Thyroid gland (tissue), 4 donors: ENCODE results near the gene CSMD2.

ENCODE experiments used
- CTCF ChIP-seq, 6 experiments: fragments of 200-600 bp in 3 of 6; fragments of 450-650 bp in 3 of 6; sonication (generic) in 3 of 6; IDR thresholded peaks; one replicate each; pipeline ENCODE4 v1.5.1; 2016 to 2019; ENCODE audit warnings: antibody characterized with exemption in 6 of 6, mild to moderate bottlenecking in 2 of 6, inconsistent platforms in 1 of 6, moderate library complexity in 1 of 6
- POLR2A ChIP-seq, 2 donors: fragments of 450-650 bp; IDR thresholded peaks; one replicate each; pipeline ENCODE4 v1.6.1; 2017; ENCODE audit warnings: antibody characterized with exemption in 2 of 2, mild to moderate bottlenecking in 2 of 2, moderate library complexity in 1 of 2

DNA sequence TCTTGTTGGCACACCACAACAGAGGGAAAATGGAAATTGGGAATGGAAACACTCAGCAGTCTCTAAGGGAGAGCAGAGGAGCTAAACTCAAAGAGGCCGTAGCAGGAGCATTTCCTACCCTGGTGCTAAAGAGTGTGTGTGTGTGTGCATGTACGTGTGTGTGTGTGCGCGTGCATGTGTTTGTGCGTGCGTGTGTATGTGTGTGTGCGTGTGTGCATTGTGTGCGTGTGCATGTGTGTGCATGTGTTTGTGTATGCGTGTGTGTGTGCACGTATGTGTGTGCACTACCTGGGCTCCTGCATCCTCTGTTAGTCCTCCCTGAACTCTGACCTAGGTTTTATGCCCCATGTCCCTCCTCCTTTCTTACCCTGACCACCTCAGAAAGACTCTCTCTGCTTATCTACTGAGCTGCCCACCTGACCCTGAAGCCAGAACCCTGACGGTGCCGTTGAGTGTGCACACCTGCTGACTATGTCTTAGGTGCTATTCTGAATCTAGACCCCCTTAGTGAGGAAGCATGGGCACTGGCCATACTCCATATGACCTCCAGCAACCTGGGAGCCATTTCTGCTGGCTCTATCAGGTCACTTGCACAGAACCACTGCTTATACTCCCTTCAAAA is 458.3 kb downstream of the CSMD2 start:
- no peak for TF ChIP-seq CTCF (IDR thresholded peaks at IDR 0.05)
- no peak for TF ChIP-seq POLR2A (IDR thresholded peaks at IDR 0.05)
